ENCODE measurements around the gene MMP25.

Gene MMP25

GRCh38 chr16:3017794-3018506, 28.4 kb upstream of the MMP25 start, which contains the start of gene CLDN6:
Gene CLDN6 (minus strand): TSS chr16:3018183. CDS start chr16:3016021, 2,162 bp downstream.
- DNase-seq: no peak

GRCh38 chr16:3019594-3020246, 26.6 kb upstream of the MMP25 start:
- no peak for DNase-seq

- peak; percentile 47 for DNase-seq
These were observed 26.1 kb upstream of the MMP25 start, which contains the start of gene TNFRSF12A for GRCh38 chr16:3020247-3020603. Gene TNFRSF12A (plus strand): TSS chr16:3020368. CDS start chr16:3020398, 30 bp downstream.

DNA sequence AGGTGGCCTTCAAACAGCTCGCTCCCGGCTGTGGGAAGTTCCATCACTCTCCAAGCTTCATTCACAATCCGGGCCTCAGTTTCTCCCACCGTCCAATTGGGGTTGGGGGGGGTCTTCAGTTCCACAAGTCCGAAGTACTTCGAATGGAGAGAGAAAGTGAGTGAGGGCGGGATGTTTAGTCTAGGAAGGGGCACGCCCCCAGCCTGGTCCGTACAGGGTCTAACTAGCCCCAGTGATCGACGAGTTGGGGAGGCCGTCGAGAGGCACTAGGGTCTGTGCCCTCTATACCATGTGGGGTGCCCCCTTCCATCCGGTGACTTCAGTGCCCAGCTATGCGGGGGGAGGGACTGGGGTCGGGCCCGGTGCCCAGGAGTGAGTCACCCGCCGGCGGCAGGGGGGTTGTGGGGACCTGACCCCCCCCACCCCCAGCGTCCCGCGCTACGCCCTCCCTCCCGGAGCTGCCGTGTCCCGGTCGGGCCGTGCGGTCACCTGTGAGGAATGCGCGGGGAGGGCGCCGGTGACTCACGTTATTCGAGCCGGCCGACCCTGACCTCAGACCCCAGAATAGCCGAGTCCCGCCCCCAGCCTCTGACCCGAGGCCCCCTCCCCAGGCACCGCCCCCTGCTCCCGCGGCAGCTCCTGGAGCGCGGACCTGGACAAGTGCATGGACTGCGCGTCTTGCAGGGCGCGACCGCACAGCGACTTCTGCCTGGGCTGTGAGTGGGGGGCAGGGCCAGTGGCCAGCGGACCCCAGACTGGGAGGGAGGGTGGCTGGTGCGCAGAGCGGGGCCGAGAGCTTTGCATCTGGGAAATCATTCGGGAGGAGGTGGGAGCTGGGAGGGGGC, 25.5 kb upstream of the MMP25 start:
- peak; percentile 61 for DNase-seq

DNA sequence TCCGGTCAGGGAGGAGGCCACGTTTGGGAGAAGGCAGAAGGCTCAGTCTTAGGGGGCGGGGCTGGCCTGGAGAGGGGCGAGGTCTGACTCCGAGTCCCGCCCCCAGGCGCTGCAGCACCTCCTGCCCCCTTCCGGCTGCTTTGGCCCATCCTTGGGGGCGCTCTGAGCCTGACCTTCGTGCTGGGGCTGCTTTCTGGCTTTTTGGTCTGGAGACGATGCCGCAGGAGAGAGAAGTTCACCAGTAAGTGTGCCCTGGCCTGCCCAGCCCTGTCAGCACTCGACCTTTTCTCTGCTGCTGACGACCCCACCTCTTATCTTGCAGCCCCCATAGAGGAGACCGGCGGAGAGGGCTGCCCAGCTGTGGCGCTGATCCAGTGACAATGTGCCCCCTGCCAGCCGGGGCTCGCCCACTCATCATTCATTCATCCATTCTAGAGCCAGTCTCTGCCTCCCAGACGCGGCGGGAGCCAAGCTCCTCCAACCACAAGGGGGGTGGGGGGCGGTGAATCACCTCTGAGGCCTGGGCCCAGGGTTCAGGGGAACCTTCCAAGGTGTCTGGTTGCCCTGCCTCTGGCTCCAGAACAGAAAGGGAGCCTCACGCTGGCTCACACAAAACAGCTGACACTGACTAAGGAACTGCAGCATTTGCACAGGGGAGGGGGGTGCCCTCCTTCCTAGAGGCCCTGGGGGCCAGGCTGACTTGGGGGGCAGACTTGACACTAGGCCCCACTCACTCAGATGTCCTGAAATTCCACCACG, 24.7 kb upstream of the MMP25 start:
- peak; percentile 75 for DNase-seq

- DNase-seq: peak; percentile 90
These were observed 24.1 kb upstream of the MMP25 start for GRCh38 chr16:3022208-3022683.

GRCh38 chr16:3022684-3023414, 23.5 kb upstream of the MMP25 start:
- no peak for DNase-seq

- no peak for DNase-seq
These were observed 23.0 kb upstream of the MMP25 start for GRCh38 chr16:3023415-3023668.

DNA sequence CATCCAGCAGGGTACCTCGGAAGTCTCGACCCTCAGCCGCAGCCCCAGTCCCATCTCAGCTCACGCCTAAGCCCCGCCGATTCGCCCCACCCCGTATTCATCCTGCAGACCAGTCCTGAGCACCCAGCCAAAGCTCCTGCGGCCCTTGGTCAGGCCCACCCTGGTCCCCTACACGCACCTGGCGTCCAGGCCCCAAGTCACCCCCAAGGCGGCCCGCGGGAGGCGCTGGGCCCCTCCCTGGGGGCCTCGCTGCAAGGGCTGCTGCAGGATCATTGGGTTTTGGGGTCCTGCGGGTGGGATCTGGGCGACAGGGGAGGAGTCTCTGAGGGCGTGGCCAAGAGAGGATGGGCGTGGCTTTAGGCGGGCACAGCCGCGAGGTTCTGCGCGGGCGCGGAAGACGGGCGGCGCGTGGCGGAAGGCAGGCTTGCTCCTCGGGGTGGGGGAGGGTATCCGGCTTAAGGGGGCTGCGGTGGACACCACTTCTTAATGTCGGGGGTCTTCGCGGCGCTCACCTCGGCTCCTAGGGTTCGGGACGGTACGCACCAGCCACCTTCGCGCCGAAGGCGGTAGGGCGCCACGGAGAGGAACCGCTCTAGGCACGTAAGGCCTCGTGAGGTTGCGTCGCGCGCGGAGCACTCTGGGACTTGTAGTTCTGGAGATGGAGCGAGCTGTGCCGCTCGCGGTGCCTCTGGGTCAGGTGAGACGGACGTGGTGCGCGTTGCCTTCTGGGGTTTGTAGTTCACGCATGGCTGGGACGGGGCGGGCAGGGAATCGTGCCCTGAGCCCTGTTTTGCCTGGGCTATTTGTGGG, 22.5 kb upstream of the MMP25 start, which contains the start of the genes HCFC1R1 and THOC6:
HCFC1R1 (minus strand) TSS at position 274 of the 810 bp plus-strand sequence; CDS start at position 273, 1 bp downstream.
THOC6 (plus strand) TSS at position 367 of the 810 bp plus-strand sequence; CDS start at position 659, 292 bp downstream.
- DNase-seq: peak; percentile 95

- DNase-seq: no peak
These were observed 21.0 kb upstream of the MMP25 start for GRCh38 chr16:3025032-3026002.

GRCh38 chr16:3026003-3026378, 20.4 kb upstream of the MMP25 start:
- DNase-seq: no peak

DNA sequence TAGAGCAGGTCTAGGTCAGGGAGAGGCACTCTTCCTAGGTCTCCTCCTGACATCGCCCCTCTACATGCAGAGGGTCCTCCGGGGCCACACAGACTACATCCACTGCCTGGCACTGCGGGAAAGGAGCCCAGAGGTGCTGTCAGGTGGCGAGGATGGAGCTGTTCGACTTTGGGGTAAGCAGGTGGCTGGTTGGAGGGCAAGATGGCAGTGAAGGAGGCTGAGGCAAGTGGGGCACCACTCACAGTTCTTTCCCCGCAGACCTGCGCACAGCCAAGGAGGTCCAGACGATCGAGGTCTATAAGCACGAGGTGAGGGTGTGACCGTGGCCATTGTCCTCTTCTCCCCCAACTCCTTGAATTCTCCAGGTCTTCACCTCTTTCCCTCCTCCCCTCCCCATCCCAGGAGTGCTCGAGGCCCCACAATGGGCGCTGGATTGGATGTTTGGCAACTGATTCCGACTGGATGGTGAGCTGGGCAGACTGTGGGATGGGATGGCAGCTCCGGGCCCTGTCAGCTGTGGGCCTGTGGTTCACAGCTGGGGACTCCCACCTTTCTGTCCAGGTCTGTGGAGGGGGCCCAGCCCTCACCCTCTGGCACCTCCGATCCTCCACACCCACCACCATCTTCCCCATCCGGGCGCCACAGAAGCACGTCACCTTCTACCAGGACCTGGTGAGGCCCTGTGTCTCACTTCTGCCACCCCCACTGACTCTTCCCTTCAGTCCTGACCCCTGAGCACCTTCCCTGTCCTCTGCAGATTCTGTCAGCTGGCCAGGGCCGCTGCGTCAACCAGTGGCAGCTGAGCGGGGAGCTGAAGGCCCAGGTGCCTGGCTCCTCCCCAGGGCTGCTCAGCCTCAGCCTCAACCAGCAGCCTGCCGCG, 19.5 kb upstream of the MMP25 start:
- DNase-seq: no peak

DNA sequence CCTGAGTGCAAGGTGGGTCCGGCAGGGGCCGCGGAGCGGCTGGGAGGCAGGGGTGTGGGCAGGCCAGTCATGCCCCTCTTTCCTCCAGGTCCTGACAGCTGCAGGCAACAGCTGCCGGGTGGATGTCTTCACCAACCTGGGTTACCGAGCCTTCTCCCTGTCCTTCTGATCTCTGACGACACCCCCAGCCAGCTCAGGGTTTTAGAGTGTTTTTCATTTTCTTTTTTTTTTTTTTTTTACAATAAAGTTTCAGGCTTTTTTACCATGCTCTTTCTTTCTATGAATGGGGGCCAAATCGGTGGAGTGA, 18.9 kb upstream of the MMP25 start:
- no peak for DNase-seq

GRCh38 chr16:3027983-3028715, 18.2 kb upstream of the MMP25 start:
- peak; percentile 82 for DNase-seq

GRCh38 chr16:3028716-3029319, 17.5 kb upstream of the MMP25 start:
- DNase-seq: no peak

- peak; percentile 38 for DNase-seq
These were observed 16.7 kb upstream of the MMP25 start for GRCh38 chr16:3029491-3030221.

All from stimulated activated naive CD4-positive, alpha-beta T cell treated with Interleukin-2 at 50 U/mL for 16 hours (primary cell).